ENCODE measurements around the gene LMBRD1. TPM values are rescaled to one million over a fixed set of nuclear protein-coding genes. Genes with fewer than 3 reads are reported as not detected.

The LMBRD1 gene
- total and polyA plus RNA-seq, 2 of the 8 experiments (the other 6 are each of a cell fraction or from before 2014, with no cell fraction given): 9.1 to 16.8 TPM

- H2BK15ac ChIP-seq (ENCODE audit: low read length): no peak overlapping the region
- no peak overlapping the region for H2BK5ac ChIP-seq (ENCODE audit: low read depth, low read length)
- no peak overlapping the region for H3K9ac ChIP-seq (replicated peaks in 1 of 4; ENCODE audit: extremely low read depth in 1 of 4, low read depth in 3 of 4, low read length in 3 of 4)
- H2BK20ac ChIP-seq (ENCODE audit: low read length): no peak overlapping the region
- no peak overlapping the region for H3K18ac ChIP-seq (ENCODE audit: extremely low read depth, low read length)
- H3K4ac ChIP-seq (replicated peaks; ENCODE audit: insufficient read length, low read depth, low read length): no peak overlapping the region
- H2BK120ac ChIP-seq (replicated peaks; ENCODE audit: low read depth, low read length): no peak overlapping the region
- DNase-seq (ENCODE audit: low read depth in 1 of 2, low spot score in 2 of 2) (no peak), FAIRE-seq (no peak)
- H3K56ac ChIP-seq (replicated peaks; ENCODE audit: insufficient read length, low read depth, low read length): no peak overlapping the region
- no peak overlapping the region for H4K8ac ChIP-seq (ENCODE audit: extremely low read depth, insufficient read depth, low read length)
- H3K4me1 ChIP-seq (replicated peaks in 1 of 4; ENCODE audit: control insufficient read depth in 3 of 4, insufficient read depth in 4 of 4, low read length in 3 of 4): peaks cover 0 to 2% (median 1%) of the 10 kb centered on the region in 4 experiments; a peak in 2 of 7 replicates
- H2AFZ ChIP-seq (ENCODE audit: low read length): peak overlapping the region; percentile 37; the same call in 1 of the 2 replicates
- no peaks in the 10 kb centered on the region for H3K9me3 ChIP-seq (ENCODE audit: insufficient read depth in 2 of 2, low read depth in 1 of 2, low read length in 1 of 2)
- no peak overlapping the region for H3K4me2 ChIP-seq (ENCODE audit: insufficient read depth in 1 of 2, low read depth in 2 of 2, low read length in 2 of 2)
- H3K36me3 ChIP-seq (ENCODE audit: control insufficient read depth in 2 of 4, insufficient read depth in 4 of 4, low read length in 3 of 4): no peaks in the 10 kb centered on the region
- CTCF ChIA-PET (ENCODE audit: partially characterized antibody): interaction anchor here (0.8 kb wide), 1 partner anchor 16 kb away, joined by 3 read pairs; no protein-coding TSS in a partner anchor
- no peak overlapping the region for H4K5ac ChIP-seq (ENCODE audit: insufficient read length, low read depth, low read length)
- H2AK5ac ChIP-seq (ENCODE audit: low read depth, low read length): no peak overlapping the region
- H3K4me3 ChIP-seq (ENCODE audit: extremely low read depth in 1 of 4, insufficient read depth in 2 of 4, low read depth in 3 of 4, low read length in 4 of 4): no peak overlapping the region
- no peak overlapping the region for H3K27ac ChIP-seq (ENCODE audit: low read depth, low read length)
- no peak overlapping the region for H3K23ac ChIP-seq (ENCODE audit: insufficient read length)
- no peak overlapping the region for H2BK12ac ChIP-seq (ENCODE audit: low read depth, low read length)
- H3K27me3 ChIP-seq (replicated peaks in 1 of 4; ENCODE audit: control insufficient read depth in 3 of 4, extremely low read depth in 1 of 4, insufficient read depth in 3 of 4, low read length in 3 of 4): 0 out of 7 replicates have a peak, but pooled peaks cover 0 to 2% (median 0%) of the 10 kb centered on the region in 4 experiments
- no peak overlapping the region for H4K91ac ChIP-seq (replicated peaks; ENCODE audit: insufficient read length, low read length)
- POLR2A ChIA-PET (ENCODE audit: partially characterized antibody): no interaction called here
- H3K79me1 ChIP-seq (ENCODE audit: low read depth, low read length): no peaks in the 10 kb centered on the region
- H4K20me1 ChIP-seq (replicated peaks in 1 of 2; ENCODE audit: control insufficient read depth in 1 of 2, insufficient read depth in 2 of 2, low read length in 2 of 2): no peaks in the 10 kb centered on the region
- no peak overlapping the region for H3K14ac ChIP-seq (ENCODE audit: insufficient read length)
- no peaks in the 10 kb centered on the region for H3K23me2 ChIP-seq (ENCODE audit: low read depth, low read length)
- H3K79me2 ChIP-seq (ENCODE audit: control insufficient read depth in 1 of 2, insufficient read depth in 2 of 2, low read length in 2 of 2): no peaks in the 10 kb centered on the region
- 80% methylated on average over 1 of the region's 1 CpG; no CpG with 5 or more reads in 1 of the 2 experiments for WGBS, 2 experiments (ENCODE audit: extremely low coverage in 1 of 2, insufficient coverage in 1 of 2, insufficient read length in 1 of 2, insufficient replicate concordance in 2 of 2, low coverage in 1 of 2, low lambda C conversion rate in 2 of 2, missing lambda C conversion rate in 1 of 2)
- no peak for TF ChIP-seq SAP30 (IDR thresholded peaks at IDR 0.05; ENCODE audit: insufficient read depth, insufficient replicate concordance, low read length)
These were observed 16.7 kb upstream of the LMBRD1 start for GRCh38 chr6:69813508-69813907.
